GM18508 (cell line): ENCODE data around the gene KRTAP25-1.

ENCODE experiments used
- ATAC-seq: cut with Tn5 transposase; IDR thresholded peaks from one replicate; pipeline ENCODE4 v1.9.1; 2021; ENCODE audit warnings: moderate number of reproducible peaks; ENCODE audit not compliant: insufficient read depth, unreplicated experiment

KRTAP25-1 gene

GRCh38 chr21:30251781-30252180, 37.5 kb downstream of the KRTAP25-1 start:
- no peak for ATAC-seq

GRCh38 chr21:30249936-30250335, 39.4 kb downstream of the KRTAP25-1 start:
- ATAC-seq, result no peak

- no peak for ATAC-seq
Measured at GRCh38 chr21:30248844-30249243, 40.5 kb downstream of the KRTAP25-1 start.

- ATAC-seq, result no peak
Measured at GRCh38 chr21:30245061-30245460, 44.3 kb downstream of the KRTAP25-1 start.

- no peak for ATAC-seq
Measured at GRCh38 chr21:30243691-30244090, 45.6 kb downstream of the KRTAP25-1 start.

- no peak for ATAC-seq
Measured at GRCh38 chr21:30240661-30241060, 48.7 kb downstream of the KRTAP25-1 start.
